NCI-H748 (cell line): ENCODE data around the gene PTPRU.
"Not testable (repeated sequence)": the region's sequence is repeated elsewhere in the genome, so short reads cannot be mapped to it uniquely, and the experiment has no call there.

Experiments used
- DNase-seq: peaks from one replicate; lab custom pipeline; 2025; ENCODE audit not compliant: unreplicated experiment; lab: John Stamatoyannopoulos, UW

PTPRU gene

GRCh38 chr1:29221296-29221695 is 15.0 kb upstream of the PTPRU start:
- DNase-seq: no peak

GRCh38 chr1:29222260-29222659 is 14.1 kb upstream of the PTPRU start:
- DNase-seq: not testable (repeated sequence)

- DNase-seq: no peak
These were observed 13.6 kb upstream of the PTPRU start for GRCh38 chr1:29222686-29223085.

- no peak for DNase-seq
These were observed 12.8 kb upstream of the PTPRU start for GRCh38 chr1:29223521-29223920.

- no peak for DNase-seq
These were observed 11.9 kb upstream of the PTPRU start for GRCh38 chr1:29224356-29224837.

GRCh38 chr1:29225361-29225760 is 11.0 kb upstream of the PTPRU start:
- no peak for DNase-seq

GRCh38 chr1:29227511-29227910 is 8.8 kb upstream of the PTPRU start:
- no peak for DNase-seq

GRCh38 chr1:29230204-29230552 is 6.1 kb upstream of the PTPRU start:
- DNase-seq: no peak

GRCh38 chr1:29230553-29231378 is 5.6 kb upstream of the PTPRU start, which contains the start of gene MECR:
Gene MECR (minus strand): TSS chr1:29230934. CDS start chr1:29230906, 28 bp downstream.
- peak; percentile 84 for DNase-seq

GRCh38 chr1:29232387-29232786 is 3.9 kb upstream of the PTPRU start:
- no peak for DNase-seq

- DNase-seq: no peak
These were observed 2.6 kb upstream of the PTPRU start for GRCh38 chr1:29233693-29234092.

GRCh38 chr1:29234471-29234870 is 1.9 kb upstream of the PTPRU start:
- no peak for DNase-seq

GRCh38 chr1:29234881-29235280 is 1.4 kb upstream of the PTPRU start:
- DNase-seq: not testable (repeated sequence)

GRCh38 chr1:29236712-29237128 is 398 bp downstream of the PTPRU start:
- no peak for DNase-seq

- peak; percentile 28 for DNase-seq
These were observed 953 bp downstream of the PTPRU start for GRCh38 chr1:29237129-29237821.

GRCh38 chr1:29237852-29238619 is 1.7 kb downstream of the PTPRU start:
- DNase-seq: peak; percentile 40

- DNase-seq: no peak
These were observed 2.3 kb downstream of the PTPRU start for GRCh38 chr1:29238620-29239002.

- DNase-seq: no peak
These were observed 2.8 kb downstream of the PTPRU start for GRCh38 chr1:29239142-29239541.

- no peak for DNase-seq
These were observed 4.1 kb downstream of the PTPRU start for GRCh38 chr1:29240400-29240837.

- DNase-seq: no peak
These were observed 4.7 kb downstream of the PTPRU start for GRCh38 chr1:29240986-29241385.
